HG02798 (cell line): ENCODE results near the gene CPNE9.

Experiments
- ATAC-seq: cut with Tn5 transposase; IDR thresholded peaks from one replicate; pipeline ENCODE4 v1.9.1; 2021; ENCODE audit warnings: mild to moderate bottlenecking; ENCODE audit not compliant: unreplicated experiment, poor library complexity

CPNE9 gene

DNA sequence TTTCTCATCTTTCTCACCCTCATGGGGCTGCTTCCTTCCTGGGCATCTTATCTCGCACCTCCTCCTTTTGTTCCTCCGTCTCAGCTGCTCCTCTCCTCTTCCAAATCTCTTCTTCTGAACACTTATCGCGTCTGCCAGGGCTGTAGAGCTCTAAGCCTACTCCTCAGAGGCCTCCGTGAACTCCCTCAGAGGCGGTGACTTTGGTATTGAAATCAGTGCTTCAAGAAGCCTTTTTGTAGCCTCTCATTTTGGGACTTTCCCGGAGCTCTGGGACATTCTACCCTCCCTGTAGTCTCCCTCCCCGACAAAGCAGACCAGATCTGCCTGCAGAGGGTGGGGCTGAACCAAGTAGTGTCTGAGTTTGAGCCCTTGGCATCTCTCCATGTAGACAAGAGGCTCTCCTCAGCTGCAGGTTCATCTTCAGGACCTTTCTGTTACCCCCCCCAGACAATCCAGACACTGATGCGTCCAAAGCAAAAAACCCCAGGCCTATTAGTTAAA lies 17.5 kb upstream of the CPNE9 start:
- no peak for ATAC-seq

DNA sequence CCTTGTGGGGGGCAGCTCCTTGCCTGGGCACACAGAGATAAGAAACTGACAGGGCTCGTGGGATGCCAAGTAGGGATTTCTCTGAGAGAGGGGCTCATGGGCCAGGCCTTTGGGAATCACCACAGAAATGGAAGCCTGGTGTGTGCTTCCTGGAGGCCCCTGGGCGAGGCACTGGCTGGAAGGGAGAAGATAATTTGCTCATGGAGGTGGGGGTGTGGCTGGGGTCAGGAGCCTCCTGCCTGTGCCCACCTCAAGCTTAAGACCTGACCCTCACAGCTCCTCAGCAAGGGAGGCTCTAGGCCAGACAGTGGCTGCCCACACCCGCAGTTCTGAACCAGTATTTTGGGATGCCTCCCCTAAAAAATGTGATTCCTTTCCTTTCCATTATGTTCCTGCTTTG lies 16.9 kb upstream of the CPNE9 start:
- ATAC-seq, result no peak

DNA sequence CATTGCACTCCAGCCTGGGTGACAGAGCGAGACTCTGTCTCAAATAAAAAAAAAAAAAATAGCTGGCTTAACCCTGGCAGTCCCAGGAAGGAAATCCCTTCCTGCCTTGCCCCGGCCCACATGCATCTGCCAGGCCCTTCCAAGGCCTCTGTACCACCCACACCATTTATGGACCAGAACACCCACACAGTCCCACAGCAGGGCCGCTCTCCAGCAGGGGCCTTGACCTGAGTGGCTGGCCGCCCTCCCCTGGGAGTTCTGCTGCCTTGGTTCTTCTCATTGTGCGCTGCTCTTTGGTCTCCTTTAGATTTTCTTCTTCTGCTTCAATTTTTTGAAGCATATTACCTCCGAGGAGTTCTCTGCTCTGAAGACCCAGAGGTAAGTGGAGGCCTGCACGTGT lies 16.1 kb upstream of the CPNE9 start:
- ATAC-seq, result no peak

DNA sequence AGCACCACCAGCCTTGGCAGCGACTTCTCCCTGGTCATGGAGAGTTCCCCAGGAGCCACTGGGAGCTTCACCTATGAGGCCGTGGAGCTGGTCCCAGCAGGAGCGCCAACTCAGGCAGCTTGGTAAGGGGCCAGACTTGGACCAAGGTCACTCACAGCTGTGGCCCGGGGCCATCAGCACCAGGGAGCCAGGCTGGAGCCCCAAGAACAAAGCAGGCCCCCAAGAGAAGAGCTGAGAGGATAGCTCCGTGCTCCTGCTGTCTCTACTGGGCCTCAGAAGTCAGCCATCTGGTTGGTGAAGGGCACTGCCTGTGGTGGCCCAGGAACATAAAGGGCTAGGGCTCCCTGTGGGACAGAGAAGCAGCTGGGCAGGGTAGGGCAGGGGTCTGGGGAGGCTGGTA lies 14.7 kb upstream of the CPNE9 start:
- ATAC-seq, result no peak

DNA sequence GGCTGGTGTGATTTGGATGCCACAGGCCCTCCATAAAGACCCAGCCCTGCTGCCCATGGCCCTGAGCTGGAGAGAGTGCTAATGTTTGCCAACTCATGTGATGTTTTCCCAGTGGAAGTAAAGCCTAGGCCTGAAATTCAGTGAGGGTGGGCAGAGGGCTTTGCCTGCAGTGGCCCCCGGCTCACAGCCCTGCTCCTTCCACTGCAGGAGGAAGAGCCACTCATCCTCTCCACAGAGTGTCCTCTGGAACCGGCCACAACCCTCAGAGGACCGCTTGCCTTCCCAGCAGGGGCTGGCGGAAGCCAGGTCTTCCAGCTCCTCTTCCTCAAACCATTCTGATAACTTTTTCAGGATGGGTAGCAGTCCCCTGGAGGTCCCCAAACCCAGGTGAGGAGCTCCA lies 13.9 kb upstream of the CPNE9 start:
- no peak for ATAC-seq

DNA sequence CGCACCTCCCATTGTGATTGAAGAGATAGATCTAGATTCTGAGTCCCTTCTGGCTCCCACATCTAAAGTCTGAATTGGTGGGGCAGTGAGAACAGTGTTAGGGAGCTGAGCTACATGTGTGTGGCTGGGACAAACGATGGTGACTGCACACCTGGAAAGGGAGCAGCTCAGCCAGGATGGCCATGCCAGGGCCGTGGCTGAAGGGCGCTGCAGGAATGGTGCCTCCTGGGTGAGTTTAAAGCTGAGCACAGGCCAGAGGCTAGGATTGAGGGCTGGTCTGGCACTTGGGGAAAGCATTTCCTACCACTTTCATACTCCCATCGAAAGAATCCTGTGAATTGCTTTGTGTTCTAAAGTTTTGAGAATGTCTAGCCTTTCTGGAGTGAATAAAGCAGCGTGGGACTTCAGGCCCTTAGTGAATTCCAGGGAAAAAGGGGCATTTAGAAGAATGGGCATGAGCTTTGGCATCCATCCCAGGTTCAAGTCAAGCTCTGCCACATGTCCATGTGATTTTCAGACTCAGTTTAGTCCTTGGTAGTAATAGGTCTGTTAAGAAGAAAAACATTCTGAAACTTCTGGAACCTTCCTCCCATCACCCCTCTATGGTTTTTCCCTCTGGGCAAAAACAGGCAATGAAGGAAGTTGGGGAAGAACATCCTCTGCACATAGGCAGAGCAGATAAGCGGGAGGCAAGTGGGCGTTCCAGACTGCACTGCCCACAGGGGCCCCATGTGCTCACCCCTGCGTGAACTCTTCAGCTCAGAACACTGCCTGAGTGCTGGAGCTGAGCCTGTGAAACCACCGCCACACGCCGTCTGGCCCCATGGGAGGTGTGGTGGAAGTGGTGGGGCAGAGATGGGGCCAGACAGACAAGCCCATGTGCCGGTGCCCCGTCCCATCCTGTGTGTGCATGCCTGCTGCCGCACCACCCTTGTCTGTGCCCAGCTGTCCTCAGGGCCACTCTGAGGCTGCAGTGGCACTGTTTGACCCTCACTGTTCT lies 12.9 kb upstream of the CPNE9 start:
- peak; percentile 96 for ATAC-seq

DNA sequence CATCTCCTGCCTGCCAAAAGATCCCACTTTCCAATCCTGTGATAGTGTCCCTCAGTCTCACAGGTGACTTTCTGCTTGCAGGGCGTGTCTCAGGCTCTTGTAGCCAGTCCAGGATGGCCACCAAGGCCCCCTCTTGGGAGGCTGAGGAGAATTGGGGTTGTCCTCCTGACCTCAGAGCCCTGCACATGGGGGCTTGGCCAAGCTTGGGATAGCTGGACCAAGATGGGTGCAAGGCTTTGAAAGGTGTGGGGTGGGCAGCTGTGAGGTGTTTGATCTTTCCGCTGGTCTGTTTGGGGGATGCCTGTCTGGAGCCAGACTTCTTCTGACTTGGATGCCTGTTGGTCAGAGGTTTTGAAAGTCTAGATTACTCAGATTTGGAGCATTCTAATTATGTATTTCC lies 12.0 kb upstream of the CPNE9 start:
- ATAC-seq, result no peak

DNA sequence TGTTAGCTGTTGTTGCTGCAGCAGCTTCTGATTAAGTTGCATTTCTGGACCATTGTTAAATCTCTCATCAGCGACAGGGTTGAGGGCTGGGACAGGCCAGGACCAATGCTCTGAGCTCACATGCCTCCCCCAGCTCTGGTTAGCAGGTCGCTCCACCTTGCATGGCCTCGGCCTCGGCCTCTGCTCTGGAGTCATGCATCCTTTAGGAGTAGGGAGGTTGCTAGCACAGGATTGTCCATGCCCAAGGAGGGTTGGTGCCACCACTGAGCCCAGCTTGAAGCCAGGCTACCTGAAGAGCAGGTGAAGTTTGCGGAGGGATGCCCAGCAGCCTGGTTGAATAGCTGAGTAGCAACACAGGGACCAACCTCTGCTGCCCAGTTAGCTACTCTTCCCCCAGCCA lies 11.2 kb upstream of the CPNE9 start:
- ATAC-seq, result no peak

DNA sequence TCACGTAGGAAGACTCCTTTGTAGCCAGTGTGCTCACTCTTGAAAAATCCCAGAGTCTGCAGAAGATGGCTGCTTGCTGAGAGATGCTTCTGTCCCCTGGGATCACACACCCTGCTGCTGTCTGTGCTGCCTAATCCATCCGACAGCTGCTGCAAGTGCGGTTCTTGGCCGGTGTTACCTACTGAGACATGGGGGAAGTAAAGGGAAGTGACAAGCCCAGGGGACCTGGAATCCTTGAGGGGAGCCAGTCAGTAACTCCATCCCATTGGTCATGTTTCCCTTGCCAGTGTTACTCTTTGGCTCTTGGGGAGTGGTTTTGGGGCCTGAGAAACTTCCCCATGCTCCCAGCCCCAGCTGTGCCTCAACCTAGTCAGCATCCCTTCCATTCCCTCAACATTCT lies 8.3 kb upstream of the CPNE9 start:
- ATAC-seq, result no peak

DNA sequence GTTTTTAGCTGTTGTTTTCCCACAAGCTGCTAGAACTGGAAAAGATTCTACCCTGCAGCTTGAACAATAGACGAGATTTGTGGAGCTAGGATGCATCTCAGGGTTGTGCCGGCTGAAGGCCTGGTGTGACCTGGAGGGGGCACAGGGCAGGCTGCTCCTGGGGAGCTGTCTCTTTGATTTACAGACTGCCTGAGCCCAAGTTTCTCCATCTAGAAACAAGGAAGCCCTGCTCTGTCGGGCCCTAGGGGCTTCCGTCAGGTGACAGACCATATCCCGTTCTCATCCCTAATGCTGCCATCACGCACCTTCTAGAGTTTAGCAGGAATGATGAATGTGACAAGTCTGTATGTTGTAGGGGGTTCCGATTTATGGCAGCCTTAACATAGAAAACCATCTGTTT lies 7.9 kb upstream of the CPNE9 start:
- no peak for ATAC-seq

DNA sequence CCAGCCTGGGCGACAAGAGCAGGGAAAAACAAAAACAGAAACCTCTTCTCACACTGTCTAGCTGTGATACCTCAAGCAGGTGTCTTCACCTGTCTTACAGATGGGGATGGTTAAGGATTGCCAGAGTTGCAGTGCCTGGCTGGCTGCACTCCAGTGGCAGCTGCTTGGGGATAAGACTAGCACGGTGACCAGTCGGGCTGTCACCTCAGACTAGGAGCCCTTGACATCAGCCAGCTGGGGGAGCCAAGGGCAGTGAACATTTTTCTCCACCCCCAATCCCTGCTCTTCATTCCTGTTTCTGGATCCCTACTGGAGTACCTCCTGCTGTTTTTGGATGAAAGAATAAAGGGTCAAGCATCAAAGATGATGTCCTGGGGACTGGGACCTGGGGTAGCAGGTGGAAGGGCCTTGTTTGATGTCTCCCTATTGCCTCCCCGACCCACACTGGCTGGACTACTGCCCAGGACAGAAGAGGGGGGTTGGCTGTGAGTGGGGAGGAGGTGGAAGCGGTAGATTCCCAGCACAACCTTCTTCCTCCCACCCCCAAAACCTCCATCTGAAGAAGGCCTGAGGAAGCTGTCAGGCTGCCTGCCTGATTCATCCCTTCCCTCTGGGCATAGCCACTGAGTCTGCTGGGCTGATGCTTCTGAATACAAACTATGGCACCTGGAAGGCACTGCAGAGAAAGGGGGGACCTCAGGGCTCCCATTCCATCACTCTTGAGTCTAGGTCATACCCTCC lies 7.0 kb upstream of the CPNE9 start:
- ATAC-seq, result no peak

DNA sequence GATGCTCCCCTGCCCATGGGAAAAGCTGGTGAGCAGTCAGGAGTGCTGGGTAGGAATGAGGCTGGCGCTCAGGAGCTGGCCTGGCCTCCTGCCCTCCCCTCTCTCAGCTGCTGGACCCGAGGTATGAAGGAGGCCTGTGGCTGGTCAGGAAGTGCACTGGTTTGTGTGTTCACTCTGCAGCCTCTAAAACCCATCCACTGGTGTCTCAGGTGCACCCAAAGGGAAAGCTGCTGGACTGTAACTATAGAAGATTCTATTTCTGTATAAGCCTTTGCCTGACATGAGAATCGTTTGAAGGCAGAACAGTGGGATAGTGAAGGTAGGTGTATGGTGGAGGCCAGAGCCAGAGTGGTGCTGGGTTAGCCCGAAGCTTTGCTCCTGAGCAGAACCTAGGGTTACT lies 5.7 kb upstream of the CPNE9 start:
- ATAC-seq, result no peak

DNA sequence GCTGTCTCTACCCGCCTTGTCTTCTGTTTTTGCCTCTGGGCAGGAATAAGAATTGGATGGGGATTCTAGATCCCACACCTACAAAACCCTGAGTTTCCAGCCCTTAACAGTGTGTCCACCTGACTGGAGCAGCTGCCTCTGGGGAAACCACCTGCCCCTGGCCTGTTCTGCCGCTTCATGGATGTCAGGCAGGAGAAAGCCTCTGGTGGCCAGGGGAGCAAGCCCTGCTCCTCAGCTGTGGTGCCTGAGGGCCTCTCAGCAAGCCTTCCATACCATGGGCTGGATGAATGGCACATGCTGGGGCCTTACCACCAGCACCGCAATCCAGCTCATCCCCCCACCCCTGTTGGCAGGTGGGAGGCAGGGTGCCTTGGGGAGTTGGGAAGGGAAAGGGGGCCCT lies 5.3 kb upstream of the CPNE9 start:
- ATAC-seq, result no peak

DNA sequence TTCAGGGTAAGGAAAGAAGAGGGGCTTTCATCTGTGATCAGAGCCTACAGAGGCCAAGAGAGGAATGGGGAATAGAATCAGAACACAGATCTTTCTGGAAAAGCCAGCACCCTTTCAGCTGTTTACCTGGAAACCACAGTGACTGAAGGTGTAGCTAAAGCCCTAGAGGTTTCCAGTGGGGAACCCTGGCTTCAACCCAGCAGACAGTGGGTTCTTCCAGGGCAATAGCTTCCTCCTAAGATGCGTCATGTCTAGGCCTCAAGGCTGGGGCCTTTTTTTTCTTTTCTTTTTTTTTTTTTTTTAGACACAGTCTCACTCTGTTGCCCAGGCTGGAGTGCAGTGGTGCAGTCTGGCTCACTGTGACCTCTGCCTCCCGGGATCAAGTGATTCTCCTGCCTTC lies 3.1 kb upstream of the CPNE9 start:
- no peak for ATAC-seq

DNA sequence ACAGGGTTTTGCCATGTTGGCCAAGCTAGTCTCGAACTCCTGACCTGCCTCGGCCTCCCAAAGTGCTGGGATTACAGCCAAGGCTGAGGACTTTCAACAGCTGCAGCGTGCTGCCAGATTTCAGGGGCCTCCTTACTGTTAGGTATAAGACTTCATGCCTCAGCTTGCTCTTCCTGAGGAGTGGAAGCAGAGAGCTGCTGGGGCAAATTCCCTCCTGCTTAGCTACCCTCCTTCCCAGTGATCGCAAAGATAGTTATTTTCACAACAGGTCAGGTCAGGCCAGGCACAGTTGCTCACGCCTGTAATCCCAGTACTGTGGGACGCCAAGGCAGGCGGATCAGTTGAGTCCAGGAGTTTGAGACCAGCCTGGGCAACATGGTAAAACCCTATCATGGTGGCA lies 2.6 kb upstream of the CPNE9 start:
- ATAC-seq, result no peak

DNA sequence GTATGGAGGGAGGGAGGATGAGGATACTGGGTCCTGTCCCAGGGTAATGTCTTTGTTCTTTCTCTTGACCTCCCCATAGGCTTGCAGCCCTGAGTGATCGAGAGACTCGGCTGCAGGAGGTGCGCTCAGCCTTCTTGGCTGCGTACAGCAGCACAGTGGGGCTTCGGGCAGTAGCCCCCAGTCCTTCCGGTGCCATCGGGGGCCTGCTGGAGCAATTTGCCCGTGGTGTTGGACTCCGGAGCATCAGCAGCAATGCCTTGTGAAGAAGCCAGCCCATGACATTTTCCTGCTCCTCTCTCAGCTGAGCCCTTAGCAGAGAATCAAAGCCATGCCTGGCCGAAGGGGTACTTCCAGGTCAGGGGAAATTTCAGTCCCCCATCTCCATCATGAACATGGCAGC lies 1.9 kb upstream of the CPNE9 start:
- no peak for ATAC-seq

DNA sequence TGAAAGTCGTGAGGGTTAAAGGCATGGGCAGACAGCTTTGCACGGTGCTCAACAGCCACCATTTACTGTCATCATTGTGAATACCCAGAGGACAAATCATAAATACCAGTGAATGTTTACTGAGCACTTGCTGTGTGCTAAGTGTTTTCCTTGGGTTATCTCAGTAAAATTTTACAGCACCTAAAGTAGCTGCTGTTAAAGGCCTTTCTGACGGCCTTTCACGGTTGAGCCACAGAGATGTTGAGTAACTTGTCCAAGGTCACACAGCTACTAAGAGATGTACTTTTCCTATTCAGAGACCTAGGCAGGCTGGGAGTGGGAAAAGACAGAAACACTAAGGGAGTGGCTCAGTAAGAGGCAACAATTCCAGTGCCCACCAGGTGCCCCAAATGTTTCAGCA lies 393 bp upstream of the CPNE9 start:
- ATAC-seq, result no peak

DNA sequence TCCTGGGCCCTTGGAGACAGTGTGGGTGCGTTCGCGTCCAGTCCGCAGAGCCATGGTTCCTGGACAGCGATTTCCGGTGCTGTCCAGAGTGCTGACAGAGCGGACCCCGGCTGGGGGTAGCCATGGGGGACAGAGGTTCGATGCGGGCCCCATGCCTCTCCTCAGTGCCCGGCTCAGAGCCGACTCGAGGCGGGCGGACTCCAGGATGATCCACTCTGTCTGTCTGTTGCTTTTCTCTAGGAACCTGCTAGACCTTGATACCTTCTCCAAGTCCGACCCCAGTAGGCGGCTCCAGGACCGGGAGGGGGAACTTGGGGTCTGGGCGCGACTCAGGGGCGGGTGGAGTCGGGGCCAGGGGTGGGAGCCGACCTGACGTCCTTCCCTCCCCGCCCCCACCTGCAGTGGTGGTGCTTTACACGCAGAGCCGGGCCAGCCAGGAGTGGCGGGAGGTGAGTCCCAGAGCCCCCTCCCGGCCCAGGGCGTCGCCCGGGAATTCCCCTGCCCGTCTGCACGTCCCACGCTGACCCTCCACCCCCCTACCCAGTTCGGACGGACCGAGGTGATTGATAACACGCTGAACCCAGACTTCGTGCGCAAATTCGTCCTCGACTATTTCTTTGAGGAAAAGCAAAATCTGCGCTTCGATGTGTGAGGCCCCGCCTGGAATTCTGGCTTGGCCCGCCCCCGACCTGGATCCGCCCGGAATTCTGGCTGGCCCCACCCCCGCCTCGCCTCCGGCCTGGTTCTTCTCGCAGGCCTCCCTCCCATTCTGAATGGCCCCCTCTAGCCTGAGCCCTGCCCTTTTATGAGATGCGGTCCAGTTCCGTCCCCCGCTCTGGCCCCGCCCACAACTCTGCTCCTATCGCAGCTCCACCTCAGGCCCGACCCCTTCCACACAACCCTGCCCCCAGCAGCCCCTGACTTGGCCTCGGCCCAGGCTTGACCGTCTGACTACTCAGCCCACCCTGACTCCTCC lies 1.0 kb downstream of the CPNE9 start:
- ATAC-seq, result no peak

DNA sequence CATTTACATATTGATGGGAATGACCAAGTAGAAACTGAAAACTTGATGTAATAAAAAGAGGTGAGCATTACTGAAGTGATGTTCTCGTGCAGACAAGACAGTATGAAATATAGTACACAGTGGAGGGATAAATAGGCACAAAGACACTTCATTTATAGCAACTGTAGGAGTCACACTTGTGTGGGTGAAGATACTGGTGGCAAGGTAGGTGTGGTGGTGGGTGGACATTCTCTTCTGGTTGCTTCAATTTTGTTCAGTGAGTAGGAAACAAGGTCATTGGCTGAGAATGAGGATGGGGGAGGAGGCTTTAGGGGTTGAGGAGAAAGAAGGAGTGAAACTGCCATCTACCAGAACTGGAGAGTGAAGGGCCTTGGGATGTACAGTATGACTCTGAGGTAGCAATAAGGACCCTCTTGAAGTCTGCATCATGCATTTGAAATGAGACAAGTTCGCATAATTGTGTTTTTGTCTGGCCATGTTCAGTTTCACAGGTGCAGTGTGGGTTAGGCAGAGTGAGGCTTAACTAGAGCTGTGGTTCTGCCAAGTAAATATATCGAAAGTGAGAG lies 6.6 kb downstream of the CPNE9 start:
- no peak for ATAC-seq

DNA sequence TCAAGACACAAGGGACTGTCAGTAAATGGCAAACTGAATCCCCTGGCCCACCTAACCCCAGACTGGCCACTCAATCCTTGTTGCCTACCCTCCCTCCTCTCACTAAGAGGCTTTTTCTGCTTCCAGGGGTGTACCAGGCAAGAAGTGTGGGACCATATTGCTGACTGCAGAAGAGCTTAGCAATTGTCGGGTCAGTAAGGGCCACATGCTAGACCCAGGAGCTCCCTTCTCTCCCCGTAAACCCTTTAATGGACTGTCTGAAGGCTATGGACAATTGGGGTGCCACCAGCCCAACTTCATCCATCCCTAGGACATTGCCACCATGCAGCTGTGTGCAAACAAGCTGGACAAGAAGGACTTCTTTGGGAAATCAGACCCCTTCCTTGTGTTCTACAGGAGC lies 8.8 kb downstream of the CPNE9 start:
- ATAC-seq, result no peak
